Measurements from ENCODE around the gene CLEC4F.

GRCh38 chr2:70832386-70832785, 12.0 kb upstream of the CLEC4F start:
- TF ChIP-seq CTCF (IDR thresholded peaks at IDR 0.05) = no peak
- no peak for TF ChIP-seq POLR2A (IDR thresholded peaks at IDR 0.05)

Measured in testis (tissue), 2 donors.